GM19452 (cell line): ENCODE measurements around the gene CAPZA2.
"Not testable (repeated sequence)": the region's sequence is repeated elsewhere in the genome, so short reads cannot be mapped to it uniquely, and the experiment has no call there.

Experiments used
- ATAC-seq: cut with Tn5 transposase; IDR thresholded peaks from one replicate; pipeline ENCODE4 v1.9.1; 2021; ENCODE audit not compliant: unreplicated experiment

CAPZA2 gene

DNA sequence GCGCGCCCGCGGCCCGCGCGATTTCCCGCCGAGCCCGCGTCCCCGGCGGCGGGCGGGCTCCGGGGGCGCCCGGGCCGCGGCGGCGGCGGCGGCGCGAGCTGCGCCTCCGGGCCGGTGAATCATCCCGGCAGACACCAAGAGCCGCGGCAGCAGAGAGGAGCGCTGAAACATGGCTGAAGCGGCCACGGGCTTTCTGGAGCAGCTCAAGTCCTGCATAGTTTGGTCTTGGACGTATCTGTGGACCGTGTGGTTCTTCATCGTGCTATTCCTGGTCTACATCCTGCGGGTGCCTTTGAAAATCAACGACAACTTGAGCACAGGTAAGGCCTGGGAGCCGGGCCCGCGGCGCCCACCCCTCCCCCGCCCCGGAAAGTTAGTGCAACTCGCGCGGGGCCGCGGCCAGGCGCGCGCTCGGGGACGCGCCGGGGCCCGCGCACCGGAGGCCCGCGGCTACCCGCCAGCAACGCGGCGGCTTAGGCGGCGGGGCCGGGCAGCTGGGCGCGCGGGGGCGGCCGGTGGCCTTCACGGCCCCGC lies 91.1 kb downstream of the CAPZA2 start, which contains the start of gene ST7:
TSS of gene ST7 (plus strand) at position 130 of the 534 bp plus-strand sequence. CDS start at position 170, 40 bp downstream.
- peak; percentile 45 for ATAC-seq

DNA sequence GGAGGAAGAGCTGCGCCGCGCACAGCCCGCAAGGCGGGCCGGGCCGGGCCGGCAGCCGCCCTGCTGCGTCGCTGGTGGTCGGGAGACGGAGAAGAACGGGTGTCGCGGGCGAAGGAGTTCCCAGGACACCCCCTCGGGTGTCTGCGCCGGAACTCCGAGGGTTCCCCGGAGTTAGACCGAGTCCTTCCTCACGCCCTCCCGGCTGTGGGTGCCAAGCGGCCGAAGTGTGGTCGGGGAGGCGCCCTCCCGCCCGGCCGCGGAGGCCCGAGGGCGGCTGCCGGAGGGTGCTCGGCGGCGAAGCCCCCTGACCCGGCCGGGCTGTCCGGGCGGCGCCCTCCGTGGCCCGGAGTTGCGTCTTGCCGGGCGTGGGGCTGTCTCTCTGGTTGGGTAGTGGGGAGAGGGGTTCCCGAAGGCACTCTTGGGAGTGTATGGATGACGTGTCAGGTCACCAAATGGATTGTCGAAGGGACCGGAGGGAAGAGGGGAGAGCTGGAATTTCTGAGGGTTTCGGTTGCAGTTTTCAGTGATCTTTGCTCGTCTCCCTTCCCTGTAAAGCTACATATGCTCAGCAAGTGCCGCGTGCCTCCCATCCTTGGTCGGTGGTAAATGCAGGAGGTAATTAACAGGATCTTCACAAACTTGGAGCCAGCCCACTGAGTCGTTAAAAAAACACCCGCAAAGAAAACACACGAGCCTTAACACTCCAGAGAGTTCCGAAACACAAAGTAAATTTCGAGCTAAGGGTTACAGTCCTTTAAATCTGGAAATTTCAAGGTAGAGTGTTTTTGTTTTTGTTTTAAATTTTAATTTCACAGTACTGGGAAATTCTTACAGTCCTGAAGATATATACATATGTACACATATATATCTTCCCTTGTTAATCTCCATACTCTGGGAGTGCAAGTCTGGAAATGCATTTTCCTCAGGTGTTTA lies 91.8 kb downstream of the CAPZA2 start:
- peak; percentile 15 for ATAC-seq

GRCh38 chr7:116955340-116955739 lies 93.0 kb downstream of the CAPZA2 start:
- no peak for ATAC-seq

GRCh38 chr7:116955801-116956476 lies 93.6 kb downstream of the CAPZA2 start:
- ATAC-seq = peak; percentile 74

GRCh38 chr7:116956477-116956804 lies 94.1 kb downstream of the CAPZA2 start:
- ATAC-seq = no peak

DNA sequence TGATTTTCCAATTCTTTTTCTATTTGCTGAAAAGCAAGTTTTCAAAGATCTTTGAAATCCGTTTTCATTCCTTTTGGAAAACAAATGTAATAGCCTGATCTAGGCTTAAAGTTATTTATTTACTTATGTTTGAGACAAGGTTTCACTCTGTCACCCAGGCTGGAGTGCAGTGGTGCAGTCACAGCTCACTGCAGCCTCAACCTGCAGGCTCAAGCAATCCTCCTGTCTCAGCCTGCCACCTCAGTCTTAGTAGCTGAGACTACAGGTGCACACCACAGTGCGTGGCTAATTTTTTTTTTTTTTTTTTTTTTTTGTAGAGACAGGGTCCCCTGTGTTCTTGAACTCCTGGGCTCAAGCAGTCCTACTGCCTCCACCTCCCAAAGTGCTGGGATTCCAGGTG lies 95.5 kb downstream of the CAPZA2 start:
- peak; percentile 35 for ATAC-seq

DNA sequence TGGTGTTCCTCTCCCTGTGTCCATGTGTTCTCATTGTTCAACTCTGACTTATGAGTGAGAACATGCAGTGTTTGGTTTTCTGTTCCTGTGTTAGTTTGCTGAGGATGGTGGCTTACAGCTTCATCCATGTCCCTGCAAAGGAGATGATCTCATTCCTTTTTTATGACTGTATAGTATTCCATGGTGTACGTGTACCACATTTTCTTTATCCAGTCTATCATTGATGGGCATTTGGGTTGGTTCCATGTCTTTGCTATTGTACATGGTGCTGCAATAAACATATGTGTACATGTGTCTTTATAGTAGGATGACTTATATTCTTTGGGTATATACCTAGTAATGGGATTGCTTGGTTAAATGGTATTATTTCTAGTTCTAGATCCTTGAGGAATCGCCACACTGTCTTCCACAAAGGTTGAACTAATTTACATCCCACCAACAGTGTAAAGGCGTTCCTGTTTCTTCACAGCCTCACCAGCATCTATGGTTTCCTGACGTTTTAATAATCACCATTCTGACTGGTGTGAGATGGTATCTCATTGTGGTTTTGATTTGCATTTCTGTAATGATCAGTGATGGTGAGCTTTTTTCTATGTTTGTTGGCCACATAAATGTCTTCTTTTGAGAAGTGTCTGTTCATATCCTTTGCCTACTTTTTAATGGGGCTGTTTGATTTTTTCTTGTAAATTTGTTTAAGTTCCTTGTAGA lies 99.7 kb downstream of the CAPZA2 start:
- not testable (repeated sequence) for ATAC-seq

DNA sequence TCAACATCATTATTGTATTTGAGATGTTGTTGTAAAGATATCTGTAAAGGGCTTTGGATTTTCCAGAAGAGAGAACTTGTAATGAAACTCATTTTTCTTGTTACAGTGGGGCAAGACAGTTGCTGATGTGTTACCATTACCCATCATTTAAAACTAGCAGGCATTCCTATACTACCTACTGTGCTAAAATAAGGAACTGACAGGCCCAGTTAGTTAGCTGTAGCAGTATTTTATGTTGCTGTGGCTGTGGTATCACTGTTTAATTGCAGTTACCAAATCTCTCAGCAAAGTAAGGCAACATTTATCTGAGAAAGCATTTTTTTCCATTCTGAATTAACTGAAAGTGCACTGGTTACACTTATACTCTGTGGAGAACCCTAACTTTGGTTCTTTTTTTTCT lies 100.8 kb downstream of the CAPZA2 start:
- ATAC-seq = no peak

GRCh38 chr7:116966601-116967000 lies 104.2 kb downstream of the CAPZA2 start:
- ATAC-seq = no peak

GRCh38 chr7:116967254-116967922 lies 105.0 kb downstream of the CAPZA2 start:
- ATAC-seq = no peak

- no peak for ATAC-seq
These were observed 105.6 kb downstream of the CAPZA2 start for GRCh38 chr7:116967983-116968382.

DNA sequence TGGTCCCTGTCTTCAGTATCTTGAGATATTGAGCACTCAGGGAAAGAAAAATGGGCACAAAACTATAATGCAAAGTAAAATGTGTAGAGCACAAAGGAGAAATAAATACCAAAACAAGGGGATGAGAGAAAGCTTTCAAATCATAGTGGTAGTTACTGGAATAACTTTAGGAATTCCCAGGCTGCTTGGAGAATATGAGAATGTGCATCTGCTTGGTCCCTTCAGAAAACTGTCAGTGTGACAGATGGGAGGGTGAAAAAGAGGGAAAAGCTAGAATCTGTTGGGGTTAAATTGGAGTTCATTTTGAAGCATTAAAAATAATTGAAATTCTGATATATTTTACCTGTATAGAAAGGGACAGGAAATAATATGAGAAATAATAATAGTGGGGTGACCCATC lies 106.2 kb downstream of the CAPZA2 start:
- no peak for ATAC-seq

- no peak for ATAC-seq
These were observed 107.0 kb downstream of the CAPZA2 start for GRCh38 chr7:116969371-116969902.

DNA sequence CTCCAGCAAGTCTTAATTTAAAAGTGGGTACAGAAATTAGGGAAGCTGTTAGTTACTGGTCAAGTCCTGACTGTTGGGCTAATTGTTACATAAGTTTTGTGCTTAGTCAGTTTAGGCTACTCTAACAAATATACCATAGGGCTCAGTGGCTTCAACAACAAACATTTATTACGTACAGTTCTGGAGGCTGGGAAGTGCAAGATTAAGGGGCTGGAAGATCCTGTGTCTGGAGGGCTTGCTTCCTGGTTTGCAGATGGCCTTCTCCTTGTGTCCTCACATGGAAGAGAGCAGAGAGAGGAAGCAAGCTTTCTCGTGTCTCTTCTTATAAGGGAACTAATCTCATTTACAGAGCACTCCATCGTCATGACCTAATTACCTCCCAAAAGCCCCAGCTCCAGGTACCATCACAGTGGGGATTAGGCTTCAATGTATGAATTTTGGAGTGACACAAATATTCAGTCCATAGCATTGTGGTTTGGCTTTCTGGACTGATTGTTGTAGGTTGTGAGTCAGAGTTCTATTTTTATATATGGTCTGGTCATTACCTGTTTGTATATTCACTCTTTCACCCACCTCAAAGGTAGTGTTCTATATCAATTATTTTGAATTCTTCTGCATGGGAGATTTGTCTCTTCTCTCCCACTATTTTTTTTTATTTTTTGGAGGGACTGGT lies 108.0 kb downstream of the CAPZA2 start:
- ATAC-seq = peak; percentile 65

- not testable (repeated sequence) for ATAC-seq
These were observed 108.8 kb downstream of the CAPZA2 start for GRCh38 chr7:116971153-116971552.
